NK-92 (cell line): ENCODE measurements around the gene ANKS3.

Experiments
- DNase-seq: peaks from one replicate; lab custom pipeline; 2025; ENCODE audit not compliant: unreplicated experiment; lab: John Stamatoyannopoulos, UW

Gene ANKS3

DNA sequence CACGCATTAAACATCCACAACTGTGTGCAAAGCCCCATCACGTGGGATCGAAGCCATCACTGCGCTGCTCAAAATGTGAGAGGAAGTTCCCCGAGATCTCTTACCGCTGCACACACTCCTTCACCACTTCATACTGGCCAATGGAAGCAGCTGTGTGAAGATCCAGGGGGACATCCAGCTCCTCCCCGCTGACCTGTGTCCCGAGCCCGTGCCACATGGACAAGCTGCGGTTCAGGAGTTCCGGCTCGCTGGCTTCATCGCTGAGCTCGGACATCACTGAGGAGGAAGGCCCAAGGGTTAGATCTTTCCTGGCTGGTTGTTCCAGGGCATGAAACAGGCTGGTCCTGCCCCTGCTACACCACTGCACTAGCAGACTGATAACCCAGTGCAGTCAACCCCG, 4.2 kb downstream of the ANKS3 start:
- DNase-seq, result no peak

DNA sequence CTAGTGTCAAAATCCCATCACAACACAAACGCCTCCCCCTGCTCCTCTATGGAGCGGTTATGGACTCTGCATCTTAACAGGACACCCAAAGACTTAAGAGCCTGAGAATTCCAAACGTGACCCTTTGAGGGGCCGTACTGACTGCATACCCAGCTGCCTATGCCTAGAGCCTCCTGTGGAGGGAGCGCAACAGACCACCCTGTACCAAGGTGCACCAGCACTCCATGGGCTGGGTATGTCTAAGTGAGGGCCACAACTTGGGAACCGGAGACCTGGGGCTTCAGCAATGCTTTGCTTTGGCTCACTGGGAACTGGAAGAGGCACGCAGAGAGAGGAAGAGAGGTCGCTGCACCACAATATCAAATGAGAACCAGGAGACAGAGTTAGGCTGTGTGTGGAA, 5.4 kb downstream of the ANKS3 start:
- DNase-seq, result no peak

DNA sequence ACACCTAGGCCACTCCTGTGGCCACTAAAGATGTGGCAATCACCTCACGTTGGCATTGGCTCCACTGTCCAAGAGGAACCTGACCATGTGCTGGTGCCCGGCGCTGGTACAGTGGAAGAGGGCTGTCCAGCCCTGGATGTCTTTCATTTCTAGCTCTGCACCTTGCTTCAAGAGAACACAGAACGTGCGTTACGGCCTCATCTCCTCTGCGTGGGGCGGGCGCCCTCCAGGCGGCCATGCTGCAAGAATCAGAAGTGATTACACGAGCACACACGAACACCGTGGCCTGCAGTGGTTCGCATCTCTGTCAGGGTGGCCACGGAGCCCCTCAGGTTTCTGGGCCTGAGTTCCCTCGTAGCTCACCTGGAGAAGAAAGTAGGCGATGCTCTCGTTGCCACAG, 7.5 kb downstream of the ANKS3 start:
- no peak for DNase-seq

DNA sequence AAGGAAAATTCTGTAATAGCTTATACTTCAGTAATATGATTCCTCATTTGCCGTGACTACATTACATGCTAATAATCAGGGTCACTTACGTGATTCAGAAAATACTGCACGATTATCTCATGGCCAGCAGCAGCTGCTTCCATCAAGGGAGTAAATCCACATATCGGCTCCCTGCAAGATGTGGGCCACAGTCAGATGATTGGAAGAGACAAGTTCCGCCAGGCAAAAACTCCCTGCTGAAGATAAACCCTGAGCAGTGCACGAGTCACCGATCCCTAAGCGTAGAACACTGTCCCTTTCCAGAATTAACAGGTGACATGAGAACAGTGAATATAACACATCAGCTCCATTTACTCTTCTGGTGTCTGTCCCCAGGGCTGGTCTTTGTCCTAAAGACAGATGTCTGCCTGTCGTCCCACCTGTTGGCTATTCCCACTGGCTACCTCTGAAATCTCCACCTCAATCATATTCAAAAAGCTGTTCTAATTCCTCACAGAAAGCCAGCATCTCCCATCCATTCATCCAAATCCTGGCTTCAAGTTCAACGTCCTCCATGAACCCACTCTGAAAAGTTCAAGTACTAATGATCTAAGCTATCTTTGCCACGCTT, 9.3 kb downstream of the ANKS3 start:
- DNase-seq, result no peak

DNA sequence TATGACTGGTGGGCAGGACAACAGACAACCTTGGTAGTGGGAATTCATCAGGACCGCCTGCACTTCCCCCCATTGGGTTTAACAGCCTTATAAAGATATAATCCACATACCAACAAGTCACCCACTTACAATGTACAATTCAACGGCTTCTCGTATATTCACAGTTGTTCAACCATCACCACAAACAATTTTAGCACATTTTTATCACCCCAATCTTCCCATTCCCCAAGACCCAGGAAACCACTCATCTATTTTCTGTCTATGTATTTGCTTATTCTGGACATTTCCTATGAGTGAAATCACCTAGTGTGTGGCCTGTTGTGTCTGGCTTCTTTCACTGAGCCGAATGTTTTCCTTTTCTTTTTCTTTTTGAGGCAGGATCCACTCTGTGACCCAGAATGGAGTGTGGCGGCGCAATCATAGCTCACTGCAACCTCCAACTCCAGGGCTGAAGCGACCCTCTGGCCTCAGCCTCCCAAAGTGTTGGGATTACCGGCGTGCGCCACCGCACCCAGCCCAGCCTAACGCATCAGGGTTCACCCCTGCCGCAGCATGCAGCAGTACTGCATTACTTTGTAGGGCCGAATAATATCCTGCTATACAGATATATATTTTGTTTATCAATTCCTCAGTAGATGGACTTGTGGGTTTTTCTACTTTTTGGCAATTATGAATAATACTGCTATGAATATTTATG, 10.9 kb downstream of the ANKS3 start:
- no peak for DNase-seq

DNA sequence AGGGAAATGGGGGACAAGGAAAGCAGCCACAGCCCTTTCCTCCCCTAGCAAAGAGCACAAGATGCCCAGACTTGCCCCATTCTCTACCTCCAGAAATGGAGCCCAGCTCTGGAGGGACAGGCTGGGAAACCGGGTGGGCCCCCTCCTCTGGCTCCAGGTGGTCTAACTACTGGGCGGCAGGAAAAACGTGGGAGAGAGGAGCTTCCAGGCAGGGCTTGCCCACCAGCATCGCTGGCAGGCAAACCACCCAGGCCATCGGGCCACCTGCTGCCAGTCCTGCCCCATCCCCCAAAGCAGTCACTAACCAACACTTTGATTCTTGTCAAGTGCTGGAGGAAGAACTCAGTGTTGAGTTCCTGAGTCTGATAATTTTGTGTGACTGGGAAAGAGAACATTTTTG, 15.6 kb downstream of the ANKS3 start:
- no peak for DNase-seq

DNA sequence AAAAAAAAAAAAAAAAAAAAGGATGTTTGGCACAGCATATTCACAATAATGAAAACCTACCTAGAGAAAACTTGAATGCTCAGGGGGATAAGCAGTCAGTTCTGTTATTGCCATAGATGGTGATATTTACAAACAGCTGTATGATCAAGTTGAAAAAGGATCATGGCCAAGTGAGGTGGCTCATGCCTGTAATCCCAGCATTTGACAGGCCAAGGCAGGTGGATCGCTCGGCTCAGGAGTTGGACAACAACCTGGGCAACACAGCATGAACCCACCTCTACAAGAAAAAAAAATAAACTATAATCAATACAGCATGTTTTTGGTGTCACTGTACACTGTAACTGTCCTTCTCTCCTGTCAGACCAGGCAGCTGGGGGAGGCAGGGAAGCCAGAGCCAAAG, 19.1 kb downstream of the ANKS3 start:
- no peak for DNase-seq

DNA sequence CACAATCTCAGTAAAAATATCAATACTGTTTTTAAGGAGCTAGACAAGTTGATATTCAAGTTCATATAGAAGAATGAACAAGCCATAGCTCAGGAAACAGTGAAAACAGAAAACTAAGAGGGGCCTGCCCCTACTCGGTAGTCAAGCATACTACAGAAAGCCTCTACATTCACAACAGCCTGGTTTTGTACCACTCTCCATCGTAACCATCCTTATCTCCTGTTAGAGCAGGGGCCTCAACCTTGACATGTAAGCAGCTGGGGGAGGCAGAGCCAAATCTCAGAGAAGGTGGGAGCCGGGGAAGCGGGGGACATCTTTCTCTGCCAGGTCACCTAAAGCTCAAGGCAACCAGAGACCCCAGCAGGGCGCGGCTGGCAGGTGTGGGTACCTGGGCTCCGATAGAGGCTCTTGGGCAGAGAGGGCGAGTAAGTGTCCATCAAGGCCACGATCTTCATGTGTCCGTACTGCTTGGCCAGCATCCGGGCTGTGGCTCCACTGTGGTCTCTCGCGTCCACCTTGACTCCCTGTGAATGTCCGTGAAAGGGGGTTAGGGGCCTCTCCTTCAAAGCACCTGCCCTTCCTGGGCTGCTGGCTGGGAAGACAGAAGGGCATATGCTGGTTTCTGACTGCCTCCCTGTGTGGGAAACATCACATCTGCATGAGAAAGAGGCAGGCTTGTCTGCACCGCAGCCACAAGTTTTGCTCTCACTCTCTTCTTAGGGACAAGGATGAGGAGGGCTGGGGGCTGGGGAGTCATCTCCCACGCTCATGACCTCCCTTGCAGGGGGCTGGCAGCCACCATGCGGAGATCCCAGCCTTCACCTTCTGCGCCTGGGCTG, 20.2 kb downstream of the ANKS3 start:
- DNase-seq, result no peak

DNA sequence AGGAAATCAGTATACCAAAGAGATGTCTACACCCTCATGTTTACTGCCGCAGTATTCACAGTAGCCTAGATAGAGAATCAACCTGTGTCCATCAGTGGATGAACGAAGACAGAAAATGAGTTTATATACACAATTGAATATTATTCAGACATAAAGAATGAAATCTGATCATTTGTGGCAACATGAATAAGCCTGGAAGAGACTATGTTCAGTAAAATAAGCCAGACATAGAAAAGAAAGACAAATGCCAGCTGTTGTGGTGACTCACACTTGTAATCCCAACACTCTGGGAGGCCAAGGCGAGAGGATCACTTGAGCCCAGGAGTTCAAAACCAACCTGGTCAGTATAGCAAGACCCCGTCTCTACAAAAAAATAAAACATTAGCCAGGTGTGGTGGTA, 24.6 kb downstream of the ANKS3 start:
- no peak for DNase-seq

DNA sequence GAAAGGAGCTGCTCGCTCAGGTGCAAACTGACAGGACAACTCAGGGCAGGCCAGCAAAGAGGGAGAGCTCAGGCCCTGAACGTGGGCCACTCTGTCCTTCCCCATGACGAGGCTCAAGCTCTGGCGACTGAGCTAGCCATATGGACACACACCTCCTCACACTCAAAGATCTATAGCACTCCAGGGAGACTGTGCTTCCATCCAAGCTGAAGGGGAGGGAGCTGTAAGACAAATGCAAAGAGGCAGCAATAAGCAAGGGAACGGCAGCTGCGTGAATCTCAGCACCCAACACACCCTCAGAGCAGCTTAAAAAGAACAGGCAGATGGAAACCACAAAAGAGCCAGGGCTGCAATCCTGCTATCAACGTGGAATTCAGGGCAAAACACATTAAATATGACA, 27.2 kb downstream of the ANKS3 start:
- DNase-seq, result no peak

DNA sequence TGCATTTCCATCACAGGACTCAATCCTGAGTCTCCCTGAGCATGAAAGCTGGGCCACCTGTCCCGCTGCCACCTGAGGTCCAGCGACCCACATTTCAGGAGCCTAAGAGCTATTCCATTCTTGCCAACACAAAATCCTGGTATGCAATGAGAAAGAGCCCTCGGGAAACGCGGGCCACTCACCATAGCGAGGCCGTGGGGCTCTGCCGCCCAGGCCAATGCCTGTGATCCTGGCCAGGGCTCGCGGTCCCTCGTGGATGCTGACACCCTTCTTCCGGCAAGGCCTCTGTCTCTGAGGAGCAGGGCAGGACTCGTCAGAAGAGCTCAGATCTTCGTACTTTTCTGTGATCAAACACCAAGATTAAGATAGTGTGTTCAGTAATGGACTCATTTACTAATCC, 29.2 kb downstream of the ANKS3 start:
- no peak for DNase-seq

DNA sequence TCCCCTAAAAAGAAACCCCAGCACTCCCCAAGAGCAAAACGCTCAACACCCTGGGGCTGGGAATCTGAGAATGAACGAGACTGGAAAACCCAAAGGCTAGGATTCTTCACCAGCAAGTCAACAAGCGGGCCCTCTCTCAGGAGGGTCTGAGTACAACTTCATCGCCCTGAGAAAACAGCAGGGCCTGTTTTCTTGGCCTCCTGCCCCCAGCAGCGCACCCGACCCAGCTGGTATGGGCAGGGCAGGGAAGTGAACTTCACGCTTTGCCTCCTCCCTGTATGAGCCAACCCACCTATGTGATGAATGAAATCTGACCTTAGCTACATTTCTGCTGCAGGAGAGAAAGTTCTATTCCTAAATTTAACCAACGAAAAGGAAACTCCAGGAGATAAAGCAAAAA, 29.6 kb downstream of the ANKS3 start:
- no peak for DNase-seq

DNA sequence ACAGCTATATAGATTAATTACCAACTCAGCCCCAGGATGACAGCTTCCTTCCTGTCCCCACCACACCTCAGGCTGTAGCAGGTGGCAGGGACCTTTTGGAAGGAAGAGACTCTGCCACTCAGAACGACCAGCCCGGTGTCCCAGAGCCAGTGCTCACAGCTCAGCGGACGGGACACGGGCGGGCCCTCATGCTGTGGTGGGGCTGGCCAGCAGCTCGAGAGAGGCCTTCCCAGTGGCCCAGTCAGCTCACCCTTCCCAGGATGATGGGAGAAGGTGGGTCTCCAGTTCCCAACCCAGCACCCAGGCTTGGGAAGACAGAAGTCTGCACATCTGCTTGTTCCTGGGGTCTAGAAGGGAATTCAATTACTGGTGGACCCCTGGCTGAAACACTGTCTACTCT, 30.2 kb downstream of the ANKS3 start:
- DNase-seq, result no peak

DNA sequence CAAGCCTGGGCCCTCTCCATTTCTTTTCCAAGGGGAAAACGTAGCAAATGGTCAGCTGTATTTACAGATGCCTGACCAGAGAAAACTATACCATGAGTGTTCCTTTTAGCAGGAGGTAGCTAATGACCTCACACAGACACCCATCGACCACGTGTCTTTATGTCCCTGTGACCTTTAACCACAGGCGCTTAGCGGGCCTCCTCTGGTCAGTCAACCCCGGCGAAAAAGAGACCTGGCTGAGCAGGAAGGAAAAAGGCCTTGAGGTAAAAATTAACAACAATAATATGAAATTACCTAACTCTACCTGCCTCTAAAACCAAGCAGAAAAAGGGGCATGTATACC, 31.6 kb downstream of the ANKS3 start:
- no peak for DNase-seq

DNA sequence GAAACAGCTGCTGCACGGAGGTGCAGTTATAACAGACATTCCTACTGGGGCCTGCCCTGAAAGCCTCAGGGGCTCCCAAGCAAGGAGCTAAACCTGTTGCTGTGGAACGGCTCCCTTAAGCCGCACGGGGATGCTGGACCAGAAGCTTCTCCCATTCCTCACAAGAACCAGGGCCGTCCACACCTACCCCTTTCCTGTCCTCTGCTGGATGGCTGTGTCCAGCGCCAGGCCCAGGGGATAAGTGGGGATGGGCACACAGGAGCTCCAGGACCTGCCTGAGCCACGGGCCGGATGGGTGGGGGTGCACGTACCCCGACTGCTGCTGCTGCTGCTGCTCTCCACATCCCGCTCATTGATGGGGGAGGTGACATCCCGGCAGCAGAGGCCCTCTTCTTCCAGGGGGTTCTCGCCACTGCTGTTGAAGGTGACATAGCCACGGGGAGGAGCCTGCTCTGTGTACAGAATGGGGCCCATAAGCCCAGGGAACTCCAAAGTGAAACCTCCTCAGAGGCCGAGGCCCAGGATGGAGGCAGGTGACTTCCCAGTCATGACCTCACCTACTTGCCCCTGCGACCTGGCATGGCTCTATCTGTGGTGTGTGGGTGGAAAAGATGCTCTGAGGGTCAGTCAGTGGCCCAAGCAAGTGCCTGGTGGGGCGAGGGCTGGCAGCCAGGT, 32.1 kb downstream of the ANKS3 start:
- DNase-seq, result no peak

DNA sequence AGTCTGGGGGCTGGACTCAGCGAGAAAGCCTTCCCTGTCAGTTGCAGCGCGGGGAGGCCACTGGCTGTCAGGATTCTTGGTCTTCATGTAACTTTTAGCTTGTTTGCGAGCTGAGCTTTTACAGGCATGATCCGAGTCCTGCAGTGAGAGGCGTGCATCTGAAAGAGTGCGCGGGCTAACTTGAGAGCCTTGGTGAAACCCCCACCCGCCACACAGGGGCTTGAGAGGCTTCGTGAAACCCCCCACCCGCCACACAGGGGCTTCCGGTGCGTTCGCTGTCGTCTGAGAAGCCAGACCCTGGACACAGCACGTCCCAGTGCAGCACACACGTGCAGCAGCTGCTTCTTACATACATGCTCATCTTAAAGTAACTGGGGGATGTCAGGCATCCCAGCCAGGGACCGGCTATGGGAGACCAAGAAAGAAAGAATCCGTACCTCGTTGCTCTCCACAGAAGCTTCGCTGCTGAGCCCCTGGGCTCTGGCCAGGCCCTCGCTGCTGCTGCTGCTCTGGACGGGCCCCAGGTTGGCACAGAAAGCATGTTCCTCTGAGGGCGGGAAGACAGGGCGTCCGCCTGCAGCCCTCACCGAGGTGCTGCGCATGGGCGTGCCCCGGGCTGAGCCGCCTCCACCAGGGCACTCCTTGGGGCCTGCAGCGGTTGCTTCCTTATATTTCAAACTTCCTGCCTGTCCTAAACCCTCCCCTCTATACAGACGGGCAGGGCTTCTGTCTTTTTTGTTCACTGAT, 32.9 kb downstream of the ANKS3 start:
- DNase-seq, result no peak

DNA sequence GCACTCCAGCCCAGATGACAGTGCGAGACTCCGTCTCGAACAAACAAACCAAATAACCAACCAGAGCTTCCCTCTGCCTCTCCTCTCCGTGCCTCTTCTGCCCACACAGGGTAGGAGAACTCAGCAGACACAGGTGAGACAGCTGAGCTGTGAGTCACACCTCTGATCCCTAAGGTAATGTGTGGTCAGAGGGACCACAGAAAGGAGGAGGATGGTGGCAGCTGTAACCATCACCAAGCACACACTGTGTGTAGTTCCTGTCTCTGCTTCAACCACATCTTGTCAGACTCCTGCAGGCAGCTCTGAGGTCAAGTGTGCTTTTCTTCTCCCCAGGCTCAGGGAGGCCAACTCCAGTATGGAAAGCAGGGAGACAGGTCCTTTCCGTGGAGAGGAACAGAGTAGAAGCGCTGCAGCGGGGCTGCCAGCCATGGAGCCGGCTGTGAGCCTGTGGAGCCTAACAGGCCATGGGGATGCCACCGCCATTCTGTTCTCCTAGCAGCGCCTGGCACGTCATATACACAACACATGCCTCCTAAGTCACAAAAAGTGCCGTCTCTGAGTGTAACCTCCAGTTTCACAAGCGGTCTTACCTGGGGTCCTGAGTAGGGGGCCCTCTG, 33.6 kb downstream of the ANKS3 start:
- no peak for DNase-seq

DNA sequence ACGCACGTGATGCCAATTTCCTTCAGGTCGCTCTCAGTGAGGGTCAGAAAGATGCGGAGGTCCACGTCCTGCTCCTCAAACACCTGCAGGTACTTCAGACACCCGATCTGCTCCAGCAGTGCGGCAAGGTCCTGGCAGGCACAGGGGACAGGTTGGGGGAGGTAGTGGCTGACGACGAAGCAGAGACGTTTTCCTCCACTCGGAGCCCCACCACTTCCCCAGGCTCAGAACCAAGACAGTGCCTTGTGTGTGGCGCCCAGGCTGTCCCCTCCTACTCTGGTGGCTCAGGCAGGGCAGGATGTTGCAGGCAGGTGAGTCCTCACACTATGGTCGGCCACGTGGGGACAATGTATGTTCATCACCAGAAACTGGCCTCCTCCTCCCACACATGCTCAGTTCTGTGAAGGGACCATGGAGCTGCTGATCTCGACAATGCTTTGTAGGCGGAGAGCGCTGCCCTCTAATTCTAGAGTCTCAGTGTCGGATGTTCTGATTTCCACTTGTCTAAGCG, 35.0 kb downstream of the ANKS3 start:
- DNase-seq, result no peak

DNA sequence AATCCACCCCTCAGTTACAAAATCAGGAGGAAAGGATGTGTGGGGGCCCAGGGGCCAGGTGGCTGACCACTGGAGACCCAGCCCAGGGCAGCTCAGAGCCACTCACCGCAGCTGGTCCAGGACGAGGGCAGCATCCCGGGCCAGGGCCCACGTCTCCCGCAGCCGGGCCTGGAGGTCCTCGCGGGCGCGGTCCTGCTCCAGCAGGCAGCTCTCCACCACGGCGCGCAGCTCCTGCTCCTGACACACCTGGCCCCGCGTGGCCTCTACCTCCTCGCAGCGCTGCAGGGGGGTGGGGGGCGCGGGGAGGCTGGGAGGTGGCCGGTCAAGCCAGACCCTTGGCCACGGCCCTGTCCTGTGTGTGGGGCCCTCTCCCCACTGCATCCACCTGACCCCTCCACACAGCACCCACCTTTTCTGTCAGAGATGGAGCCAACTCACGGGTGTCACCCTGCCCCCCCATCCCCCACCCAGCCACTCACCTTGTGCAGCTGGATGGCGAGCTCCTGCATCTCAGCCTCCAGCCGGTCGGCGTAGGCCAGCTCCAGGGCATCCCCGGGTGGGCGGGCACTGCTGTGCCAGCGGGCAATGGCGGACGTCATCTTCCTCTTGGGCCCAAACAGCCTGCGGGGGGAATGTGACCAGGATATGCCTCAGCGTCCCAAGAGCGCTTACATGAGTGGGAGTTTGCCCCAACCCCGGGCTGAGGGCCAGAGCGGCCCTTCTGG, 35.6 kb downstream of the ANKS3 start:
- DNase-seq, result no peak

DNA sequence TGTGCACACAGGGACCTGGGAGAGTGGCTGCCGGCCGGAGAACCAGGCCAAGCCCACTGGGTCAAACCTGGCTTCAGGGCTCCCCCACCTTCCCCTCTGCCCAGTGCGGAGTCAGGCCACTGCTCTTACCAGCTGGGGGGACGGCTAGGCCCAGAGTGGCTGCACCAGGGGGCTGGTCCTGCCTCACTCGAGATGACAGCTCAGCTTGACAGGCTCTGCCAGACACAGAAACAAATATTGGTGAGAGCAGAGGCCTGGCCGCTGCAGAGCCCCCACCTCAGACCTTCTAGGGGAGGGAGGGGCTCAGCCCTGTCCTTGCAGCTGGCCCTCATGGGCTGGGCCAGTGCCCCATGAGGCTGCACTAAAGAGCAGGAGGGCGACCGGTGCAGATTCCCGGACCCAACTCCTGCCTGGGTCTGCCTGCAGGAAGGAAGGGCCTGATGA, 36.2 kb downstream of the ANKS3 start:
- DNase-seq, result no peak
